CD4-positive, CD25-positive, alpha-beta regulatory T cell (primary cell): ENCODE data around the gene TTR. TPM values are rescaled to one million over a fixed set of nuclear protein-coding genes. Genes with fewer than 3 reads are reported as not detected.

Source experiments
- ATAC-seq, 2 donors: fragments of 150-1000 bp; cut with Tn5 transposase; one replicate each; pipeline ENCODE4 v1.10.0; 2021; ENCODE audit warnings: low read depth in 2 of 2, moderate number of reproducible peaks in 2 of 2, moderate library complexity in 1 of 2
- DNase-seq, 3 donors: peaks; one replicate each; pipeline versions ENCODE4 v3.0.0 to v3.0.0-alpha.2; 2012 to 2022; ENCODE audit warnings: mixed read lengths in 1 of 3
- H3K27ac ChIP-seq: one replicate; pipeline ENCODE4 v1.7.0; 2013; ENCODE audit warnings: mild to moderate bottlenecking, low read length; ENCODE audit not compliant: insufficient read depth, poor library complexity, severe bottlenecking
- H3K27me3 ChIP-seq: one replicate; pipeline ENCODE4 v1.7.0; 2013; ENCODE audit warnings: low read length; ENCODE audit not compliant: control insufficient read depth, insufficient read depth
- H3K36me3 ChIP-seq: one replicate; pipeline ENCODE4 v1.7.0; 2013; ENCODE audit warnings: mild to moderate bottlenecking, low read length, moderate library complexity; ENCODE audit not compliant: control insufficient read depth, insufficient read depth
- H3K4me1 ChIP-seq: 2 replicates; pipeline ENCODE4 v1.7.0; 2013; ENCODE audit warnings: mild to moderate bottlenecking, low read length; ENCODE audit not compliant: insufficient read depth, control insufficient read depth, poor library complexity, severe bottlenecking
- H3K4me3 ChIP-seq: one replicate; pipeline ENCODE4 v1.7.0; 2013; ENCODE audit warnings: low read depth, mild to moderate bottlenecking, low read length, moderate library complexity
- H3K9me3 ChIP-seq, 2 experiments: 1 replicate in 1 of 2; 2 replicates in 1 of 2; pipeline ENCODE4 v1.7.0; 2013; ENCODE audit warnings: low read length in 2 of 2, mild to moderate bottlenecking in 1 of 2, moderate library complexity in 1 of 2; ENCODE audit not compliant: control insufficient read depth in 2 of 2
- H3K27ac Mint-ChIP-seq, 3 donors: one replicate each; pipeline ENCODE4 v1.8.0; 2020 to 2022; ENCODE audit warnings: mild to moderate bottlenecking in 3 of 3, mixed read lengths in 3 of 3, moderate library complexity in 2 of 3
- H3K27me3 Mint-ChIP-seq: one replicate; pipeline ENCODE4 v1.8.0; 2022; ENCODE audit warnings: mild to moderate bottlenecking, mixed read lengths
- H3K36me3 Mint-ChIP-seq: one replicate; pipeline ENCODE4 v1.8.0; 2020; ENCODE audit warnings: mixed read lengths
- H3K4me1 Mint-ChIP-seq, 4 donors: one replicate each; pipeline ENCODE4 v1.8.0; 2020 to 2022; ENCODE audit warnings: mixed read lengths in 4 of 4, mild to moderate bottlenecking in 1 of 4
- H3K4me3 Mint-ChIP-seq, 4 donors: one replicate each; pipeline ENCODE4 v1.8.0; 2020 to 2022; ENCODE audit warnings: mild to moderate bottlenecking in 4 of 4, mixed read lengths in 4 of 4, moderate library complexity in 3 of 4
- H3K9me3 Mint-ChIP-seq, 7 donors: one replicate each; pipeline ENCODE4 v1.8.0; 2020 to 2022; ENCODE audit warnings: mixed read lengths in 7 of 7, mild to moderate bottlenecking in 3 of 7, moderate library complexity in 2 of 7
- polyA plus RNA-seq, 4 donors: library from polyadenylated mRNA; unstranded; fragments of 300-500 nt; fragmentation: Illumina TruSeq; gene quantifications; one replicate each; pipeline ENCODE4 v1.2.3, GENCODE V29; 2021
- total RNA-seq: library from RNA; stranded (reverse); gene quantifications from one replicate; pipeline ENCODE4 v1.2.3, GENCODE V29; 2022

Gene TTR
- total and polyA plus RNA-seq, 5 donors from 2014 or later, result not detected

- H3K4me1 Mint-ChIP-seq, result peaks cover 0 to 3% (median 0%) of the 10 kb centered on the region in 4 donors
- no peaks in the 10 kb centered on the region for H3K4me1 ChIP-seq
- H3K36me3 Mint-ChIP-seq, result no peaks in the 10 kb centered on the region
- ATAC-seq (no peak), DNase-seq (no peak)
- H3K4me3 Mint-ChIP-seq, result no peak overlapping the region
- no peak overlapping the region for H3K4me3 ChIP-seq
- no peaks in the 10 kb centered on the region for H3K27me3 ChIP-seq
- H3K9me3 ChIP-seq, result no peaks in the 10 kb centered on the region
- no peaks in the 10 kb centered on the region for H3K36me3 ChIP-seq
- no peaks in the 10 kb centered on the region for H3K27me3 Mint-ChIP-seq
- peaks cover 0 to 3% (median 0%) of the 10 kb centered on the region in 7 donors for H3K9me3 Mint-ChIP-seq
- no peak overlapping the region for H3K27ac ChIP-seq
- no peak overlapping the region for H3K27ac Mint-ChIP-seq
These were observed 45.8 kb downstream of the TTR start for GRCh38 chr18:31637445-31637844.

- Mint-ChIP-seq H3K27me3 (peaks cover 8% of the 10 kb centered on the region), H3K9me3 (no peaks in the 10 kb centered on the region), H3K4me3 (no peak overlapping the region), H3K36me3 (no peaks in the 10 kb centered on the region), H3K4me1 (peaks cover 0 to 9% (median 0%) of the 10 kb centered on the region in 4 donors), H3K27ac (no peak overlapping the region)
- Histone ChIP-seq H3K27ac (no peak overlapping the region), H3K4me3 (no peak overlapping the region), H3K9me3 (no peaks in the 10 kb centered on the region), H3K27me3 (peaks cover 2% of the 10 kb centered on the region), H3K36me3 (no peaks in the 10 kb centered on the region), H3K4me1 (no peaks in the 10 kb centered on the region)
- ATAC-seq (no peak), DNase-seq (no peak)
These were observed 51.3 kb downstream of the TTR start for GRCh38 chr18:31643003-31643402.

- no peaks in the 10 kb centered on the region for H3K36me3 Mint-ChIP-seq
- peaks cover 8% of the 10 kb centered on the region for H3K27me3 Mint-ChIP-seq
- H3K4me3 Mint-ChIP-seq, result no peak overlapping the region
- H3K27ac Mint-ChIP-seq, result no peak overlapping the region
- Histone ChIP-seq H3K9me3 (no peaks in the 10 kb centered on the region), H3K4me1 (no peaks in the 10 kb centered on the region), H3K27me3 (peaks cover 4% of the 10 kb centered on the region), H3K36me3 (no peaks in the 10 kb centered on the region), H3K4me3 (no peak overlapping the region), H3K27ac (no peak overlapping the region)
- peaks cover 0 to 9% (median 0%) of the 10 kb centered on the region in 4 donors for H3K4me1 Mint-ChIP-seq
- DNase-seq (no peak), ATAC-seq (no peak)
- no peaks in the 10 kb centered on the region for H3K9me3 Mint-ChIP-seq
These were observed 53.7 kb downstream of the TTR start for GRCh38 chr18:31645411-31645810.

- no peaks in the 10 kb centered on the region for H3K9me3 ChIP-seq
- no peak overlapping the region for H3K27ac Mint-ChIP-seq
- no peak overlapping the region for H3K4me3 ChIP-seq
- no peak overlapping the region for H3K27ac ChIP-seq
- no peaks in the 10 kb centered on the region for H3K9me3 Mint-ChIP-seq
- peaks cover 0 to 9% (median 0%) of the 10 kb centered on the region in 4 donors for H3K4me1 Mint-ChIP-seq
- H3K27me3 ChIP-seq, result peaks cover 4% of the 10 kb centered on the region
- no peaks in the 10 kb centered on the region for H3K36me3 ChIP-seq
- ATAC-seq (no peak), DNase-seq (peak in 1 of 3 donors; percentile 24)
- H3K4me3 Mint-ChIP-seq, result no peak overlapping the region
- no peaks in the 10 kb centered on the region for H3K36me3 Mint-ChIP-seq
- H3K4me1 ChIP-seq, result no peaks in the 10 kb centered on the region
- peaks cover 8% of the 10 kb centered on the region for H3K27me3 Mint-ChIP-seq
These were observed 54.9 kb downstream of the TTR start for GRCh38 chr18:31646332-31647126.

GRCh38 chr18:31647127-31647753 is 55.6 kb downstream of the TTR start:
- peaks cover 0 to 9% (median 0%) of the 10 kb centered on the region in 4 donors for H3K4me1 Mint-ChIP-seq
- no peak for ATAC-seq
- no peak for DNase-seq
- H3K27ac ChIP-seq, result no peak overlapping the region
- no peaks in the 10 kb centered on the region for H3K9me3 Mint-ChIP-seq
- no peak overlapping the region for H3K4me3 ChIP-seq
- H3K9me3 ChIP-seq, result no peaks in the 10 kb centered on the region
- H3K36me3 ChIP-seq, result no peaks in the 10 kb centered on the region
- H3K27ac Mint-ChIP-seq, result no peak overlapping the region
- H3K27me3 ChIP-seq, result peaks cover 4% of the 10 kb centered on the region
- no peaks in the 10 kb centered on the region for H3K4me1 ChIP-seq
- H3K4me3 Mint-ChIP-seq, result no peak overlapping the region
- H3K27me3 Mint-ChIP-seq, result peaks cover 8% of the 10 kb centered on the region
- no peaks in the 10 kb centered on the region for H3K36me3 Mint-ChIP-seq

Other genes with a start within 250 kb of the TTR start
- not detected for gene DSG4, start 215.1 kb upstream of the TTR start, total RNA-seq
- not detected for gene DSG4, start 215.1 kb upstream of the TTR start, polyA plus RNA-seq
- gene DSG3, start 144.1 kb upstream of the TTR start, total RNA-seq, result not detected
- not detected for gene DSG3, start 144.1 kb upstream of the TTR start, polyA plus RNA-seq
- gene DSG2, start 93.7 kb upstream of the TTR start, total RNA-seq, result 0.10 TPM
- not detected for gene DSG2, start 93.7 kb upstream of the TTR start, polyA plus RNA-seq
- 0.47 TPM for gene B4GALT6, start 92.7 kb downstream of the TTR start, total RNA-seq
- gene B4GALT6, start 92.7 kb downstream of the TTR start, polyA plus RNA-seq, result not detected
- gene SLC25A52, start 169.0 kb downstream of the TTR start, total RNA-seq, result not detected
- not detected for gene SLC25A52, start 169.0 kb downstream of the TTR start, polyA plus RNA-seq